22Rv1 (cell line): ENCODE measurements around the gene SLC7A1.

Experiments used
- CTCF ChIP-seq: fragments of 450-650 bp; IDR thresholded peaks from 2 replicates; pipeline ENCODE4 v1.5.1; 2017; ENCODE audit warnings: mild to moderate bottlenecking
- ZFX ChIP-seq: fragments of 450-650 bp; IDR thresholded peaks from 2 replicates; pipeline ENCODE4 v1.6.1; 2017; ENCODE audit warnings: antibody characterized with exemption, borderline replicate concordance

GRCh38 chr13:29583073-29583785 is 12.3 kb downstream of the SLC7A1 start:
- TF ChIP-seq CTCF (no peak), ZFX (no peak)
